Immature natural killer cell (primary cell): Measurements from ENCODE around the gene UBE2H. TPM values are rescaled to one million over a fixed set of nuclear protein-coding genes. Genes with fewer than 3 reads are reported as not detected.
"Not testable (repeated sequence)": the region's sequence is repeated elsewhere in the genome, so short reads cannot be mapped to it uniquely, and the experiment has no call there.

Experiments
- DNase-seq, 3 donors: peaks; one replicate each; pipeline ENCODE4 v3.0.0; 2022; ENCODE audit warnings: mixed read lengths in 1 of 3
- H3K27ac Mint-ChIP-seq, 6 donors: one replicate each; pipeline ENCODE4 v1.8.0; 2020; ENCODE audit warnings: mixed read lengths in 6 of 6, mild to moderate bottlenecking in 5 of 6, inconsistent platforms in 4 of 6, moderate library complexity in 3 of 6
- H3K27me3 Mint-ChIP-seq, 3 donors: one replicate each; pipeline ENCODE4 v1.8.0; 2020 to 2021; ENCODE audit warnings: low read depth in 3 of 3, mild to moderate bottlenecking in 3 of 3, mixed read lengths in 3 of 3, moderate library complexity in 3 of 3, inconsistent platforms in 1 of 3
- H3K36me3 Mint-ChIP-seq, 3 donors: one replicate each; pipeline ENCODE4 v1.8.0; 2020; ENCODE audit warnings: mixed read lengths in 3 of 3, inconsistent platforms in 2 of 3, mild to moderate bottlenecking in 2 of 3
- H3K4me1 Mint-ChIP-seq, 2 donors: one replicate each; pipeline ENCODE4 v1.8.0; 2020; ENCODE audit warnings: inconsistent platforms in 2 of 2, mild to moderate bottlenecking in 2 of 2, mixed read lengths in 2 of 2, moderate library complexity in 1 of 2
- H3K4me3 Mint-ChIP-seq, 5 donors: one replicate each; pipeline ENCODE4 v1.8.0; 2020; ENCODE audit warnings: mild to moderate bottlenecking in 5 of 5, mixed read lengths in 5 of 5, inconsistent platforms in 3 of 5, moderate library complexity in 3 of 5
- H3K9me3 Mint-ChIP-seq, 6 donors: one replicate each; pipeline ENCODE4 v1.8.0; 2020; ENCODE audit warnings: mild to moderate bottlenecking in 6 of 6, mixed read lengths in 6 of 6, inconsistent platforms in 4 of 6, moderate library complexity in 3 of 6
- polyA plus RNA-seq, 3 donors: library from polyadenylated mRNA; unstranded; fragments of 300-500 nt; fragmentation: Illumina TruSeq; gene quantifications; one replicate each; pipeline ENCODE4 v1.2.3, GENCODE V29; 2021

Gene UBE2H
- polyA plus RNA-seq, 3 donors from 2014 or later = 28.1 to 71.9 (median 32.2) TPM

DNA sequence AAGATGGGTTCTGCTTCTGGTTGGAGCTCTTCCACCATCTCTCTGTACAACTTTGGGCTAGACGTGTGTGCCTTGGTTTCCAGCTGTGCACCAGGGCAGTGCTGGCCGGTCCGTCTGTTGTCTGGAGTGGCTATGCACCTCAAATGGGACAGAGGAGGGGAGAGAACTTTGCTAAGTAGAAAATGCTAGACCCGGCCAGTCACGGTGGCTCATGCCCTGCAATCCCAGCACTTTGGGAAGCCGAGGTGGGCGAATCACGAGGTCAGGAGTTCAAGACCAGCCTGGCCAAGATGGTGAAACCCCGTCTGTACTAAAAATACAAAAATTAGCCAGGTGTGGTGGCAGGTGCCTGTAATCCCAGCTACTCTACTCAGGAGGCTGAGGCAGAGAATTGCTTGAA, 158.3 kb downstream of the UBE2H start:
- not testable (repeated sequence) for H3K4me3 Mint-ChIP-seq, H3K27me3 Mint-ChIP-seq, H3K36me3 Mint-ChIP-seq, DNase-seq, H3K9me3 Mint-ChIP-seq, H3K4me1 Mint-ChIP-seq
- peak overlapping the region in 1 of 6 donors; percentile 53 for H3K27ac Mint-ChIP-seq

- no peak overlapping the region for H3K27ac Mint-ChIP-seq
- no peaks in the 10 kb centered on the region for H3K36me3 Mint-ChIP-seq
- DNase-seq = no peak
- no peaks in the 10 kb centered on the region for H3K4me1 Mint-ChIP-seq
- no peak overlapping the region for H3K4me3 Mint-ChIP-seq
- no peaks in the 10 kb centered on the region for H3K9me3 Mint-ChIP-seq
- peaks cover 2 to 4% (median 4%) of the 10 kb centered on the region in 3 donors for H3K27me3 Mint-ChIP-seq
Measured at GRCh38 chr7:129793506-129794310, 159.1 kb downstream of the UBE2H start.

DNA sequence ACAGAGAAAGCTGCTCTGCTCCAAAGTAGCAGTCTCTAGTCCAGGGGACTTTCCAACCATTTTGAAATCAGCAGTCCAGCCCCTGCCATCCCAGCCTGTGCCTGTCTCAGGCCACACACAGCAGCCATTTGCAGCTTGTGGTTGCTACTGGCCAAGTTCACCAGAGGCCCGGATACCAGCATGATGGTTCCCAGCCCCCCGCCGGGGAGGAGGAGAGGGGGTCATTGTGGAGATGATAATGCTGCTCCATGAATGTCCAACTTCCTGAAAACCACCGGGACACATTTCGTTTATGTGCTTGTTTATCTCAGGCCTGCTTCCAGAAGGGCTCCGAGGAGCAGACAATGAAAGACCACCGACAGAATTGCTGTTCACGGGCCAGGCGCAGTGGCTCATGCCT, 160.0 kb downstream of the UBE2H start:
- DNase-seq = no peak
- no peaks in the 10 kb centered on the region for H3K4me1 Mint-ChIP-seq
- H3K36me3 Mint-ChIP-seq = no peaks in the 10 kb centered on the region
- peaks cover 2 to 4% (median 2%) of the 10 kb centered on the region in 3 donors for H3K27me3 Mint-ChIP-seq
- no peak overlapping the region for H3K27ac Mint-ChIP-seq
- no peaks in the 10 kb centered on the region for H3K9me3 Mint-ChIP-seq
- no peak overlapping the region for H3K4me3 Mint-ChIP-seq

- H3K27me3 Mint-ChIP-seq = peaks cover 7 to 12% (median 11%) of the 10 kb centered on the region in 3 donors
- peaks cover 9% of the 10 kb centered on the region in 2 donors for H3K4me1 Mint-ChIP-seq
- no peak for DNase-seq
Measured at GRCh38 chr7:129790136-129790535, 162.6 kb downstream of the UBE2H start.

DNA sequence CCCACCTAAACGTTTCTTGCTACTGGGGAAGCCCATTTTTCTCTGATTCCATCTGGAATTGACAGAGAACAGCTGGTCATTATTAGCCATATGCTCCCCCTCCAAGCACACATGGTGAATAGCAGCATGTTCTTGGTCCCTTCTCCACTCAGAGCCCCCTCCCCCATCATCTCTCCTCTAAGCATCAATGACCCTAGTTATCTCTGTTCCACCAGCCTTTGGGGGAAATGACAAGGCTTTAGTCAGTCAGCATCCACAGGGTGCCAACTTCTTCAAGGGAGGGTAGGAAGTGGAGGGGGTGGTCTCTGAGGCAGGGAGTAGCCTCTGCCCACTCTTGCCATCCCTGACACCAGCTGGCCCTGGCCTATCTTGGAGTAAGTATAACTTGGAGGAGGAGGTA, 163.1 kb downstream of the UBE2H start:
- H3K27ac Mint-ChIP-seq = no peak overlapping the region
- no peak for DNase-seq
- no peaks in the 10 kb centered on the region for H3K9me3 Mint-ChIP-seq
- H3K4me3 Mint-ChIP-seq = no peak overlapping the region
- no peaks in the 10 kb centered on the region for H3K36me3 Mint-ChIP-seq
- H3K4me1 Mint-ChIP-seq = peaks cover 14% of the 10 kb centered on the region in 2 donors
- H3K27me3 Mint-ChIP-seq = peaks cover 7 to 14% (median 12%) of the 10 kb centered on the region in 3 donors

More at GRCh38 chr7:129790136-129790535, 162.6 kb downstream of the UBE2H start:
- Mint-ChIP-seq H3K4me3 (no peak overlapping the region), H3K9me3 (no peaks in the 10 kb centered on the region), H3K36me3 (no peaks in the 10 kb centered on the region), H3K27ac (no peak overlapping the region)

- DNase-seq = no peak
- Mint-ChIP-seq H3K27me3 (peaks cover 7 to 16% (median 12%) of the 10 kb centered on the region in 3 donors), H3K36me3 (no peaks in the 10 kb centered on the region), H3K4me1 (peaks cover 17% of the 10 kb centered on the region in 2 donors), H3K27ac (no peak overlapping the region), H3K4me3 (no peak overlapping the region), H3K9me3 (no peaks in the 10 kb centered on the region)
Measured at GRCh38 chr7:129789000-129789399, 163.8 kb downstream of the UBE2H start.

GRCh38 chr7:129786825-129787563, 165.8 kb downstream of the UBE2H start:
- no peak overlapping the region for H3K27ac Mint-ChIP-seq
- peaks cover 32 to 35% of the 10 kb centered on the region in 2 donors for H3K4me1 Mint-ChIP-seq
- DNase-seq = no peak
- no peaks in the 10 kb centered on the region for H3K36me3 Mint-ChIP-seq
- H3K4me3 Mint-ChIP-seq = peak overlapping the region in 1 of 5 donors; percentile 53
- H3K9me3 Mint-ChIP-seq = no peaks in the 10 kb centered on the region
- H3K27me3 Mint-ChIP-seq = peaks cover 20 to 30% (median 25%) of the 10 kb centered on the region in 3 donors

GRCh38 chr7:129785685-129786514, 166.9 kb downstream of the UBE2H start:
- Mint-ChIP-seq H3K27ac (no peak overlapping the region), H3K27me3 (peaks cover 26 to 39% (median 28%) of the 10 kb centered on the region in 3 donors), H3K4me3 (peak overlapping the region; percentile 60 to 79 (median 67)), H3K4me1 (peaks cover 38 to 42% of the 10 kb centered on the region in 2 donors), H3K9me3 (no peaks in the 10 kb centered on the region), H3K36me3 (no peaks in the 10 kb centered on the region)
- no peak for DNase-seq

- H3K9me3 Mint-ChIP-seq = no peaks in the 10 kb centered on the region
- H3K27me3 Mint-ChIP-seq = peaks cover 26 to 39% (median 28%) of the 10 kb centered on the region in 3 donors
- DNase-seq = no peak
- no peaks in the 10 kb centered on the region for H3K36me3 Mint-ChIP-seq
- peaks cover 41 to 44% of the 10 kb centered on the region in 2 donors for H3K4me1 Mint-ChIP-seq
- no peak overlapping the region for H3K27ac Mint-ChIP-seq
- peak overlapping the region; percentile 60 to 79 (median 67) for H3K4me3 Mint-ChIP-seq
Measured at GRCh38 chr7:129784783-129785684, 167.7 kb downstream of the UBE2H start.

DNA sequence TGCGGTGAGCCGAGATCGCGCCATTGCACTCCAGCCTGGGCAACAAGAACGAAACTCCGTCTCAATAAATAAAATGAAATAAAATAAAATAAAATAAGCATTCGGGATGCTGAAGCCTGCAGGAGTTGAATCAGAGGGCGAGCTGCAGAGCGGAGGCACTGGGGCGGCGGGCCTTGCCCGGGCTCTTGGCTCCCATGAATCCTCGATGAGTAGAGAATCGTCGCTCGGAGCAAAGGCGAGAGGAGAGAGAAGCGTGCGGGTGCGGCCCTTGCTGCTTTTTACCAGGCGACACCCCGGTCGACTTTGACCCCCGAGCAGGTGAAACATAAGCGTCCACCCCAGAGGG, 168.3 kb downstream of the UBE2H start:
- Mint-ChIP-seq H3K27me3 (peaks cover 26 to 37% (median 28%) of the 10 kb centered on the region in 3 donors), H3K36me3 (no peaks in the 10 kb centered on the region), H3K4me1 (peaks cover 41 to 44% of the 10 kb centered on the region in 2 donors), H3K4me3 (peak overlapping the region in 1 of 5 donors; percentile 33), H3K9me3 (no peaks in the 10 kb centered on the region), H3K27ac (no peak overlapping the region)
- DNase-seq = no peak

- H3K4me3 Mint-ChIP-seq = peak overlapping the region; percentile 15 to 74 (median 46)
- H3K9me3 Mint-ChIP-seq = no peaks in the 10 kb centered on the region
- H3K4me1 Mint-ChIP-seq = peaks cover 43 to 44% of the 10 kb centered on the region in 2 donors
- H3K27me3 Mint-ChIP-seq = peaks cover 26 to 37% (median 28%) of the 10 kb centered on the region in 3 donors
- H3K27ac Mint-ChIP-seq = no peak overlapping the region
- DNase-seq = no peak
- H3K36me3 Mint-ChIP-seq = no peaks in the 10 kb centered on the region
Measured at GRCh38 chr7:129783584-129783919, 169.2 kb downstream of the UBE2H start.

GRCh38 chr7:129782818-129783583, 169.8 kb downstream of the UBE2H start:
- H3K27ac Mint-ChIP-seq = no peak overlapping the region
- peaks cover 44% of the 10 kb centered on the region in 2 donors for H3K4me1 Mint-ChIP-seq
- no peaks in the 10 kb centered on the region for H3K9me3 Mint-ChIP-seq
- no peaks in the 10 kb centered on the region for H3K36me3 Mint-ChIP-seq
- peak overlapping the region; percentile 49 to 74 (median 66) for H3K4me3 Mint-ChIP-seq
- H3K27me3 Mint-ChIP-seq = peaks cover 26 to 42% (median 28%) of the 10 kb centered on the region in 3 donors
- no peak for DNase-seq
